NCI-H2196 (cell line): ENCODE measurements around the gene CASTOR1.

Source experiments
- DNase-seq: peaks from one replicate; lab custom pipeline; 2025; ENCODE audit not compliant: unreplicated experiment; lab: John Stamatoyannopoulos, UW

The CASTOR1 gene

GRCh38 chr22:30301995-30302809, 12.9 kb upstream of the CASTOR1 start:
- no peak for DNase-seq

- DNase-seq = no peak
Measured at GRCh38 chr22:30299322-30299721, 10.0 kb upstream of the CASTOR1 start.

GRCh38 chr22:30297991-30298701, 8.8 kb upstream of the CASTOR1 start:
- peak; percentile 17 for DNase-seq

- DNase-seq = no peak
Measured at GRCh38 chr22:30297276-30297990, 8.1 kb upstream of the CASTOR1 start.

GRCh38 chr22:30296833-30297232, 7.5 kb upstream of the CASTOR1 start:
- DNase-seq = no peak

GRCh38 chr22:30296324-30296723, 7.0 kb upstream of the CASTOR1 start:
- no peak for DNase-seq

- DNase-seq = no peak
Measured at GRCh38 chr22:30295576-30295975, 6.3 kb upstream of the CASTOR1 start.

- DNase-seq = no peak
Measured at GRCh38 chr22:30294830-30295229, 5.5 kb upstream of the CASTOR1 start.

- no peak for DNase-seq
Measured at GRCh38 chr22:30294066-30294465, 4.8 kb upstream of the CASTOR1 start.

- DNase-seq = no peak
Measured at GRCh38 chr22:30293026-30293425, 3.7 kb upstream of the CASTOR1 start.

- DNase-seq = no peak
Measured at GRCh38 chr22:30292069-30292970, 3.0 kb upstream of the CASTOR1 start.

GRCh38 chr22:30291058-30291892, 2.0 kb upstream of the CASTOR1 start:
- DNase-seq = peak; percentile 48

GRCh38 chr22:30290342-30291057, 1.2 kb upstream of the CASTOR1 start:
- peak; percentile 45 for DNase-seq

GRCh38 chr22:30289980-30290313, 642 bp upstream of the CASTOR1 start:
- DNase-seq = no peak

- no peak for DNase-seq
Measured at GRCh38 chr22:30288419-30289140, 725 bp downstream of the CASTOR1 start.

- DNase-seq = peak; percentile 45
Measured at GRCh38 chr22:30287648-30288418, 1.5 kb downstream of the CASTOR1 start.

GRCh38 chr22:30286813-30287647, 2.3 kb downstream of the CASTOR1 start:
- DNase-seq = peak; percentile 31
